Motor neuron (in vitro differentiated cells): Measurements from ENCODE around the gene MEGF10. TPM values are rescaled to one million over a fixed set of nuclear protein-coding genes. Genes with fewer than 3 reads are reported as not detected.

Experiments
- ATAC-seq, 8 experiments: fragments of 200-7000 bp; cut with Tn5 transposase; replicated peaks in 6 of 8; 2 replicates each; pipeline ENCODE4 v1.8.0; 2021; ENCODE audit warnings: mild to moderate bottlenecking in 8 of 8, moderate library complexity in 8 of 8
- H3K27ac ChIP-seq, 2 donors: fragments of 250-450 bp; sonication (Bioruptor Pico); 2 replicates each; pipeline ENCODE4 v1.9.0; 2021; ENCODE audit warnings: antibody characterized with exemption in 2 of 2, mild to moderate bottlenecking in 2 of 2, moderate library complexity in 1 of 2
- H3K4me1 ChIP-seq, 2 donors: fragments of 250-450 bp; sonication (Bioruptor Pico); replicated peaks in 1 of 2; 2 replicates each; pipeline ENCODE4 v1.6.1; 2021; ENCODE audit warnings: antibody characterized with exemption in 2 of 2, mild to moderate bottlenecking in 2 of 2, moderate library complexity in 1 of 2
- H3K4me3 ChIP-seq, 5 donors: fragments of 250-450 bp; sonication (Bioruptor Pico); 2 replicates each; pipeline ENCODE4 v1.9.0; 2021; ENCODE audit warnings: antibody characterized with exemption in 5 of 5, mild to moderate bottlenecking in 5 of 5, moderate library complexity in 4 of 5
- WGBS, 10 experiments: fragments of 450-650 bp; shearing (Covaris generic); methylation state at CpG; one replicate each; pipeline ENCODE4 v1.0.0; 2022; 5-methylcytosine and 5-hydroxymethylcytosine counted together
- in situ Hi-C, 9 experiments: fragments of 400-800 bp; cut with MboI; loops; one replicate each; pipeline ENCODE4 v1.15.0; 2021; ENCODE audit warnings: low sequenced_read_pairs in 9 of 9, low pct_unique_long_range_greater_than_20kb in 2 of 9; ENCODE audit not compliant: unreplicated experiment in 9 of 9
- total RNA-seq, 8 experiments: library from RNA; unstranded; fragments of 300-600 nt; gene quantifications; 2 replicates each; pipeline versions ENCODE4 v1.2.3 to v1.2.4, GENCODE V29; 2022

The MEGF10 gene
- total RNA-seq, 8 experiments from 2014 or later = 1.9 to 317 (median 6.3) TPM

DNA sequence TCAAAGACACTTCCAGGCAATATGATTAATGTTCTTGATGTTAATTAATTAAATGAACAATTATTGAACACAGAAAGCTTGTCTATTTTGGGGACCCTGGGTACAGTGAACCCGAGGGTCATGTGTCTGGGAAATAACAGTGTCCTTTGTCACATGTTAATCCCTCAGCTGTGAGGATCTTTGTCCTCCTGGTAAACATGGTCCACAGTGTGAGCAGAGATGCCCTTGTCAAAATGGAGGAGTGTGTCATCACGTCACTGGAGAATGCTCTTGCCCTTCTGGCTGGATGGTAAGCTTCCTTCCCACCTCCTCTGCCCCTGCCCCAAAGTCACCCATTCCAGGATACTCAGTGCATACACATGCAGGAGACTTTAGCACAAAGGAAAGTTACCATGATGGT lies 107.9 kb downstream of the MEGF10 start:
- Histone ChIP-seq H3K27ac (no peak overlapping the region), H3K4me3 (no peak overlapping the region), H3K4me1 (no peaks in the 10 kb centered on the region)
- 0 to 100% (median 60%) methylated on average over 1 to 2 of the region's 2 CpGs; no CpG with 5 or more reads in 4 of the 10 experiments for WGBS, 10 experiments
- in situ Hi-C loops = no loop called here
- no peak for ATAC-seq

GRCh38 chr5:127399068-127399467 lies 108.5 kb downstream of the MEGF10 start:
- H3K4me3 ChIP-seq = no peak overlapping the region
- ATAC-seq = no peak
- in situ Hi-C loops = no loop called here
- H3K27ac ChIP-seq = no peak overlapping the region
- WGBS, 10 experiments = 13 to 100% (median 67%) methylated on average over 1 of the region's 1 CpG; no CpG with 5 or more reads in 3 of the 10 experiments
- no peaks in the 10 kb centered on the region for H3K4me1 ChIP-seq

DNA sequence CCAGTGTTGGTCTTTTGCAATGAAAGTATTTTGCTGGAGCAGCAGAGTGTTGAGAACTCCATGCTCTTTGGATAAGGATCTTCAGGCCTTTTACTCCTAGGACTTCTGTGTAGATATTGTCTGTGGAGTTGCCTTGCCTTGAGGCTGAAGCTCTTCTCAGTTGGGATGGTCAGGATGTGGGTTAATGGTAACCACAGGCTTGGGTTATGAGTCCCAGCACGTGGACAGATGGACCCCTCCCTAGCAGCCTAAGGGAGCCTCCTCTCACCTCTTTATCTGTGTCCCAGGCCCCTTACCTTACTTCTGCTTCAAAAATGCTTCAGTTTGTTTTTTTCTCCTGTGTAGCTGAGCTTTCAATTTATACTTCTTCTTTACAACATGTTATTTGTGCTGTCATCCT lies 109.9 kb downstream of the MEGF10 start:
- H3K27ac ChIP-seq = no peak overlapping the region
- WGBS, 10 experiments = 0 to 57% (median 44%) methylated on average over 1 of the region's 1 CpG; no CpG with 5 or more reads in 6 of the 10 experiments
- peak in 1 of 8 experiments; percentile 22 for ATAC-seq
- H3K4me1 ChIP-seq = no peaks in the 10 kb centered on the region
- in situ Hi-C loops = no loop called here
- H3K4me3 ChIP-seq = no peak overlapping the region

GRCh38 chr5:127400946-127401670 lies 110.5 kb downstream of the MEGF10 start:
- H3K27ac ChIP-seq = no peak overlapping the region
- in situ Hi-C loops = no loop called here
- ATAC-seq = peak in 1 of 8 experiments; percentile 26
- WGBS, 10 experiments = 0 to 100% (median 79%) methylated on average over 1 to 5 of the region's 5 CpGs
- H3K4me3 ChIP-seq = no peak overlapping the region
- H3K4me1 ChIP-seq = peaks cover under 1 to 1% of the 10 kb centered on the region in 2 donors

DNA sequence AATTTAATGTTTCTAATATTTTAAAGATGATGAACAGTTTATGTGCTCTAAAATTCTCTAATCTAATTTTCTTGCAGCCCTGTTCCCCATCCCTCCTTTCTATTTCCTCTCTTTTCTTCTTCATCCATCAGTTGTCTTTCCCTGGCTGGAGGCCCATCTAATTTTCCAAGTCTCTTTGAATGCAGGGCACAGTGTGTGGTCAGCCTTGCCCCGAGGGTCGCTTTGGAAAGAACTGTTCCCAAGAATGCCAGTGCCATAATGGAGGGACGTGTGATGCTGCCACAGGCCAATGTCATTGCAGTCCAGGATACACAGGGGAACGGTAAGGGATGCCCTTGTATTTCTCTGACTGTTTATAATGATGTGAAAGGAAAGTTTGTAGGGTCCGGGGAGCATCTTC lies 111.8 kb downstream of the MEGF10 start:
- Histone ChIP-seq H3K27ac (no peak overlapping the region), H3K4me3 (no peak overlapping the region), H3K4me1 (peaks cover 4 to 8% of the 10 kb centered on the region in 2 donors)
- in situ Hi-C loops = no loop called here
- 20 to 94% (median 84%) methylated on average over 1 to 5 of the region's 5 CpGs; no CpG with 5 or more reads in 2 of the 10 experiments for WGBS, 10 experiments
- ATAC-seq = no peak

DNA sequence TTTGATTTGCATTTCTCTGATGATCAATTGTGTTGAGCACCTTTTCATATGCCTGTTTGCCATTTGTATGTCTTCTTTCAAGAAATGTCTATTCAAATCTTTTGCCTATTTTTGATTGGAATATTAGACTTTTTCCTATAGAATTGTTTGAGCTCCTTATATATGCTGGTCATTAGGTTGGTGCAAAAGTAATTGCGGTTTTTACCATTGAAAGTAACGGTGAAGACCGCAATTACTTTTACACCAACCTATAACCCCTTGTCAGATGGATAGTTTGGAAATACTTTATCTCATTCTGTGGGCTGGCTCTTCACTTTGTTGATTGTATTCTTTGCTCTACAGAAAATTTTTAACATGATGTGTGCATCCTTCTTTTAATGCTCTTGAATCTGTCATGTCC lies 113.6 kb downstream of the MEGF10 start:
- ATAC-seq = no peak
- 44 to 100% (median 91%) methylated on average over 3 of the region's 3 CpGs for WGBS, 10 experiments
- Histone ChIP-seq H3K4me3 (no peak overlapping the region), H3K4me1 (peaks cover 4 to 8% of the 10 kb centered on the region in 2 donors), H3K27ac (no peak overlapping the region)
- in situ Hi-C loops = no loop called here

GRCh38 chr5:127406326-127407121 lies 115.9 kb downstream of the MEGF10 start:
- no peak overlapping the region for H3K4me3 ChIP-seq
- WGBS, 10 experiments = 57 to 88% (median 76%) methylated on average over 1 to 7 of the region's 9 CpGs; no CpG with 5 or more reads in 1 of the 10 experiments
- in situ Hi-C loops = no loop called here
- H3K27ac ChIP-seq = no peak overlapping the region
- peaks cover 4 to 8% of the 10 kb centered on the region in 2 donors for H3K4me1 ChIP-seq
- peak in 3 of 8 experiments; percentile 34 to 55 (median 52) for ATAC-seq

DNA sequence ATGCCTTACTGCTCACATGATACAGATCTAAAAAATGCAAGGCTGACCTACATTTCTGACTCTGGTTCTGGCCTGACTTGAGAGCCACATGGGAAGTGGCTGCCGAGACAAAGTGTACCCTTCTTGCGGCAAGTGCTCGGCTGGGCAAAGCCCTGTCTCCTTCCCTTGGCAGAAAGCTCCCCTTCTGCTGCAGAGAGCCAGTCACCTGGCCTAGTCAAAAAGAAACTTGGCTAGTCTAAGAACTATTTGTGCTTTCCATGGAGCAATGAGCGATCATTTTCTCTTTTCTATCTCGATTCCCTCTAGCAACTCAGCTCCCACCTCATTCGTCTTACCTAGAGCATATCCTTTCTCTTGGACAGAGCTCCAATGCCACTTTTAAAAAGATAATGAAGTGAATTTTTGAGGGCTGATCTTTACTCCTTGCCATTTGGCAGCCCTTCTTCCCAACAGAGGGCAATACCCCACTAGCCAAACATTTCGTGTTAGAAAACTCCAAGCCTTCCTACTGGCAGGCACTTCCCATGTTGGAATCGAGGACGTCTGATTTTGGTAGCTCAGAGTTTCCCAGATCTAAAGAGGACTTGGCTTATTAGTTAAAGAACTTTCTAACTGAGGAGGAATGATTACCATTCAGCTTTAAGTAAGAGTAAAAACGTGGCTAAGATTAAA lies 118.8 kb downstream of the MEGF10 start:
- Histone ChIP-seq H3K4me1 (peaks cover 4 to 8% of the 10 kb centered on the region in 2 donors), H3K4me3 (no peak overlapping the region), H3K27ac (no peak overlapping the region)
- WGBS, 10 experiments = 17 to 96% (median 85%) methylated on average over 3 to 10 of the region's 10 CpGs; no CpG with 5 or more reads in 1 of the 10 experiments
- in situ Hi-C loops = no loop called here
- ATAC-seq = peak in 1 of 8 experiments; percentile 65

GRCh38 chr5:127409921-127410675 lies 119.5 kb downstream of the MEGF10 start:
- in situ Hi-C loops = no loop called here
- 24 to 96% (median 78%) methylated on average over 2 to 10 of the region's 15 CpGs; no CpG with 5 or more reads in 1 of the 10 experiments for WGBS, 10 experiments
- Histone ChIP-seq H3K27ac (no peak overlapping the region), H3K4me3 (no peak overlapping the region), H3K4me1 (peaks cover 4 to 8% of the 10 kb centered on the region in 2 donors)
- ATAC-seq = peak in 2 of 8 experiments; percentile 29 to 66

- H3K4me3 ChIP-seq = no peak overlapping the region
- H3K27ac ChIP-seq = no peak overlapping the region
- WGBS, 10 experiments = 14 to 100% (median 84%) methylated on average over 1 to 4 of the region's 4 CpGs
- ATAC-seq = no peak
- in situ Hi-C loops = no loop called here
- peaks cover 4 to 8% of the 10 kb centered on the region in 2 donors for H3K4me1 ChIP-seq
Observed at GRCh38 chr5:127410959-127411358, 120.4 kb downstream of the MEGF10 start.

- no peak overlapping the region for H3K4me3 ChIP-seq
- no peak for ATAC-seq
- WGBS, 10 experiments = 60 to 98% (median 91%) methylated on average over 1 to 5 of the region's 5 CpGs; no CpG with 5 or more reads in 1 of the 10 experiments
- H3K27ac ChIP-seq = no peak overlapping the region
- peaks cover under 1 to 4% of the 10 kb centered on the region in 2 donors for H3K4me1 ChIP-seq
- in situ Hi-C loops = no loop called here
Observed at GRCh38 chr5:127411381-127411780, 120.8 kb downstream of the MEGF10 start.

DNA sequence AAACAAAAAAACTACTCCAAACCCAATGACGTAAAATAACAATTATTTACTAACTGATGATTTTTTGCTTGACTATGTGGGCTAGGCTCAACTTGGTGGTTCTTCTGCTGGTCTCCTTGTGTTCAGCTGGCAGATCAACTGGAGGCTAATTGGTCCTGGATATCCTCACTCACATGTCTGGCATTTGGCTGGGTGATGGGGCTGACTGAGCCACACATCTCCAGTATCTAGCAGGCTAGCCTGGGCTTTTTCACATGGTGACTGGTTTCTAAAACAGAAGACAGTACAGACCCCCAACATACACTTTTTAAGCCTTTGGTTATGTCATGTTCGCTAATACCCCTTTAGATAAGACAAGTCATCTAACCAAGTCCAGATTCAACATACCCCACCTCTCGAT lies 122.1 kb downstream of the MEGF10 start:
- 79 to 100% (median 95%) methylated on average over 1 to 3 of the region's 3 CpGs; no CpG with 5 or more reads in 4 of the 10 experiments for WGBS, 10 experiments
- Histone ChIP-seq H3K27ac (no peak overlapping the region), H3K4me1 (peaks cover 0 to 4% of the 10 kb centered on the region in 2 donors), H3K4me3 (no peak overlapping the region)
- in situ Hi-C loops = no loop called here
- no peak for ATAC-seq
